Hematopoietic multipotent progenitor cell (in vitro differentiated cells): ENCODE results near the gene UQCC2. TPM values are rescaled to one million over a fixed set of nuclear protein-coding genes. Genes with fewer than 3 reads are reported as not detected.

Experiments
- DNase-seq, 3 donors: peaks; one replicate each; pipeline ENCODE4 v3.0.0-alpha.2; 2011 to 2015; ENCODE audit warnings: low read depth in 2 of 3, low spot score in 2 of 3
- small RNA-seq: library from RNA; depleted of rRNA; stranded (forward); fragments of <200 nt; gene quantifications from one replicate; pipeline ENCODE3, GENCODE V24; 2012
- total RNA-seq: library from RNA; depleted of rRNA; stranded (reverse); fragments of >200 nt; gene quantifications from one replicate; pipeline ENCODE4 v1.2.3, GENCODE V29; 2012

Gene UQCC2
- total RNA-seq, 1 donor, result 7.8 TPM

GRCh38 chr6:33661106-33661838 is 50.2 kb downstream of the UQCC2 start:
- DNase-seq, result no peak

GRCh38 chr6:33659986-33660385 is 51.5 kb downstream of the UQCC2 start:
- DNase-seq, result no peak

DNA sequence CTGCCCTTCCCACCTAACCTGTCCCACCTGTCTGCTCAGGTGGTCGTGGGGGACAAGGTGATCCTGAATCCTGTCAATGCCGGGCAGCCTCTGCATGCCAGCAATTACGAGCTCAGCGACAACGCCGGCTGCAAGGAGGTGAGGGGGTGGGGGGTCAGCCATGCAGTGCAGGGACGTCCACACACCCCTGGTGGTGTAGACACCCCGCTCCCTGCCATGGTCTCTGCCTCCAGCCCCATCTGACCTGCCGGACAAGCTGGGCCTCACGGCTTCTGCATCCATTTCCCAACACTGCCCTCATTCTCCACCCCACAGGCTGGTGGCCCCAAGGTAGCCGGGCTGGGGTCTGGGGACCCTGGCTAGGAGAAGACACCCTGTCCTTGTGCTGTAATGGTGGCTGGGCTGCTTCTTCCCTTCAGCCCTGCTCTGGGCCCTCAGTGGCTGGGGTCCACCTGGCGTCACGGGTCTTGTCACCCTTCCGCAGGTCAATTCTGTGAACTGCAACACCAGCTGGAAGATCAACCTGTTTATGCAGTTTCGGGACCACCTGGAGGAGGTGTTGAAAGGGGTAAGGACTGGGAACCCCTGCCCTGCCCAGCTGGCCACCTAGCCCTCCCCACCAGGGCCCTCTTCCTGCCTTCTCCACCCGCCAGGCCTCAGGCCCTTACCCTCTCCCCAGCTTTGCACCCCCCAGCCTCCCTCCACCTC is 52.4 kb downstream of the UQCC2 start:
- no peak for DNase-seq

DNA sequence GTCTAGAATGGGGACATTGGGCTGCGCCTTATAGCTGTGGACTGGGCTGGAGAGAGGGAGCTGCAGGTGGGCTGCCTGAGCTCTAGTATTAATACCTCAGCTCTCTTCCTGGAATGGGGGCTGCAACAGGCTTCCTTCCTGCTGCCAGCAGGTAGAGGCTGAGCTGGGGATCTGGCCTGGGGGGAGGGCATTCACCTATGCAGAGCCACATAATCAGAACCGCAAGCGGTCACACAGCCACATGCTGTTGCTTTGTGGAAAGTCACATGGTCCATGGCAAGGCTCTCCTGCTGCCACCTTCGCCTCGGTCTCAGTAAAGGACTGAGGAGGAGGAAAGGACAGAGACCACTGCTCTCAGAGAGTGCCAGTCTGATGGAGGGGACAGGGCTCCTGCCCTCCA is 54.7 kb downstream of the UQCC2 start:
- no peak for DNase-seq

DNA sequence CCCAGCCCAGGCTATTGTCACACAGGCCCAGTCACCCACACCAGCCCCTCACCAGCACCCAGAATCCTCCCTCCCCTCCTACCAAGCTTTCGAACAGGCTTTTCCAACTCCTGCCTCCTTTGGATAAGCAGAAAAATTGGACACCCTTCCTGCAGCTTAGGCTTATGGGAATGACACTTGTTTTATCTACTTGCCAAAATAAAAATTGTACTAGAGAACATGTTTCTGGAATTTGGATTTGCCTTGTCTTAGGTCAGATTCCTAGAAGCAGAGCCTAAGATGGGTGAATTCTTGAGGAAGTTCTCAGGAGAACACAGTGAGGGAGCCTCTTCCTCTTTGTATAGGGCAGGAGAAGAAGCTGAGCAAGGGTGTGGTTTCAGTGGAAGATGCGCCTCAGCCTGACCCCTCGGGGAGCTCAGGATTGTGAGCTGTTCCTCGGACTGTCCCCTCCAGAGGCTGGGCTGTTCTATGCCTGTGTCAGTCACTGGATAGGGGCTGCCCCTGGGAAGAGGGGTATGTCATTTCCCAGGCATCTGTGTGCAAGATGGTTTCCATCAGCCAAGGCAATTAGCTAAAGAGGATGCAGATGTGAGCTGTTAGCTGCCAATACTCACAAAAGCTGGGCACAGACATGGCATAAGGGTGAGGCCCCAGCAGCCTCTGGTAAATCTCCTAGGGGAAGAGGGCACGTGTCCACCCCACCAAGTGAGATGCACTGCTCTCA is 56.5 kb downstream of the UQCC2 start:
- DNase-seq, result no peak

DNA sequence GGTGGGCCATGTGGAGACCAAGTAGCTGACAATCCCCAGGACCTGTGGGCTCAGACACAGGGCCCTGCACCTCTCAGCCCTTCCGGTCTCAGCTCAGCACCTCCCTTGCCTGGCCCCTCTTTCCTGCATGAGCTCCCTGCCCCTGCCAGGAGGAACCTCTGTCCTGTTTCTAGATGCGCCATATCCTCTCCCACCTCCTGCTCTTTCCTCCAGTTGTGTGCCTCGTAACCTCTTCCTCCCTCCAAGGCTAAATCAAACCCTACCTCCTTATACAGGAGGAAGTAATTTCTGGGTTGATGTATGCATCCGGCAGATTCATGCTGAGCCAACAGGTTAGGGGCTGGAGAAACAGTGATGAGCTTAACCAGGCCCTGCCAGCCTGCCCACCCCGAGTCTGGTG is 59.5 kb downstream of the UQCC2 start:
- DNase-seq, result peak in 2 of 3 donors; percentile 17 to 42

GRCh38 chr6:33651403-33651802 is 60.1 kb downstream of the UQCC2 start:
- no peak for DNase-seq

Small RNAs within 50 kb of the gene (small RNA-seq; reads per million reads assigned to genes)
- not detected for gene MIR3934

Other genes starting within 250 kb of the UQCC2 start
- gene BAK1, start 131.4 kb downstream of the UQCC2 start, total RNA-seq, result 27.5 TPM
- 10.5 TPM for gene ITPR3, start 90.4 kb downstream of the UQCC2 start, total RNA-seq
- not detected for gene IP6K3, start 35.2 kb upstream of the UQCC2 start, total RNA-seq
- 30.4 TPM for gene LEMD2, start 77.4 kb upstream of the UQCC2 start, total RNA-seq
- not detected for gene MLN, start 92.3 kb upstream of the UQCC2 start, total RNA-seq